ENCODE measurements around the gene EXOC4.

DNA sequence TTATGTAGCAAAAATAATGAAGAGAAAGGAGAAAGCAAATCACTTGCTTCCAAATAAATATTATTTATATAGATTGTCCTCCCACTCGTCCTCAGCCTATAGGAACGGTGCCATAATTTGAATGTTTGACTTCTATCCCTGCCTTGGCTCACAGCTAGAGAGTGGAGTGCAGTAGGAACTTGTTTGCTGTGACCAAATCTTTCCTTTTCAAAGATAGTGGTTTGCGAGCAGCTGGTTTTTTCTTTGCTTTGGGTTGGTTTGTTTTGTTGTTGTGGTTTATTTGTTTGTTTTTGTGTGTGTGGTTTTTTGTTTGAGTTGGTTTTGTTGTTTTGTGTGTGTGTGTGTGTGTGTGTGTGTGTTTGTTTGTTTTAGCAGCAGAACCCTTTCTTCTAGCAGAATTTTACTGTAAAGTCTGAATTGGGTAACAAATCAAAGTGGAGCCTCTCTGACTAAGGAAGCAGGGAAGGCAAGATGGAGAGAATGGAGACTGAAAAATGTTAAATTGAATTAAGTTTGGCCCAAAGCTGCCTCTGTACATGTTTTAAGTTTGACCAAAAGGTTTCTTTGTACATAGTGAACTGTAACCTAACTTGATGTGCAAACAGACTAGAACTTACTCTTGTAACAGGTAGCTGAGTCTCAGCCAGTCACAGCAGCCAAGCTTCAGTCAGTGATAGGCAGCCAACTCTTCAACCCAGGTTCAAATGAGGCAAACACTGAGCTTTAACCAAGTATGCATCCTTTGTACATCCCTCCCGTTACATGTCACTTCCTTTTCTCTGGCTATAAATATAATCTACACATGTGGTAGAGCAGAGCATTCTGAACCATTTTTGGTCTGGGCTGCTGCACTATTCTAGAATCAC is 724.8 kb downstream of the EXOC4 start:
- TF ChIP-seq POLR2AphosphoS5 (IDR thresholded peaks at IDR 0.05): no peak
- TF ChIP-seq, protein P1, sequence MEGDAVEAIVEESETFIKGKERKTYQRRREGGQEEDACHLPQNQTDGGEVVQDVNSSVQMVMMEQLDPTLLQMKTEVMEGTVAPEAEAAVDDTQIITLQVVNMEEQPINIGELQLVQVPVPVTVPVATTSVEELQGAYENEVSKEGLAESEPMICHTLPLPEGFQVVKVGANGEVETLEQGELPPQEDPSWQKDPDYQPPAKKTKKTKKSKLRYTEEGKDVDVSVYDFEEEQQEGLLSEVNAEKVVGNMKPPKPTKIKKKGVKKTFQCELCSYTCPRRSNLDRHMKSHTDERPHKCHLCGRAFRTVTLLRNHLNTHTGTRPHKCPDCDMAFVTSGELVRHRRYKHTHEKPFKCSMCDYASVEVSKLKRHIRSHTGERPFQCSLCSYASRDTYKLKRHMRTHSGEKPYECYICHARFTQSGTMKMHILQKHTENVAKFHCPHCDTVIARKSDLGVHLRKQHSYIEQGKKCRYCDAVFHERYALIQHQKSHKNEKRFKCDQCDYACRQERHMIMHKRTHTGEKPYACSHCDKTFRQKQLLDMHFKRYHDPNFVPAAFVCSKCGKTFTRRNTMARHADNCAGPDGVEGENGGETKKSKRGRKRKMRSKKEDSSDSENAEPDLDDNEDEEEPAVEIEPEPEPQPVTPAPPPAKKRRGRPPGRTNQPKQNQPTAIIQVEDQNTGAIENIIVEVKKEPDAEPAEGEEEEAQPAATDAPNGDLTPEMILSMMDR (IDR thresholded peaks at IDR 0.05): no peak
